Measurements from ENCODE around the gene SHTN1.

The SHTN1 gene

GRCh38 chr10:116912162-116912561, 92.8 kb downstream of the SHTN1 start:
- no peak for DNase-seq

- no peak for DNase-seq
Observed at GRCh38 chr10:116910910-116911309, 94.1 kb downstream of the SHTN1 start.

- no peak for DNase-seq
Observed at GRCh38 chr10:116909307-116909706, 95.7 kb downstream of the SHTN1 start.

- DNase-seq: no peak
Observed at GRCh38 chr10:116907245-116907987, 97.6 kb downstream of the SHTN1 start.

- DNase-seq: no peak
Observed at GRCh38 chr10:116905845-116906210, 99.2 kb downstream of the SHTN1 start.

- DNase-seq: no peak
Observed at GRCh38 chr10:116899626-116900025, 105.4 kb downstream of the SHTN1 start.

- DNase-seq: no peak
Observed at GRCh38 chr10:116893686-116894037, 111.3 kb downstream of the SHTN1 start.

- DNase-seq: no peak
Observed at GRCh38 chr10:116892907-116893685, 111.9 kb downstream of the SHTN1 start.

- DNase-seq: no peak
Observed at GRCh38 chr10:116891208-116891607, 113.8 kb downstream of the SHTN1 start.

- no peak for DNase-seq
Observed at GRCh38 chr10:116889066-116889465, 115.9 kb downstream of the SHTN1 start.

GRCh38 chr10:116888380-116889055, 116.5 kb downstream of the SHTN1 start:
- DNase-seq: no peak

- no peak for DNase-seq
Observed at GRCh38 chr10:116886772-116887171, 118.2 kb downstream of the SHTN1 start.

- no peak for DNase-seq
Observed at GRCh38 chr10:116882639-116883038, 122.3 kb downstream of the SHTN1 start.

- DNase-seq: no peak
Observed at GRCh38 chr10:116880716-116881482, 124.1 kb downstream of the SHTN1 start.

GRCh38 chr10:116879817-116880216, 125.2 kb downstream of the SHTN1 start:
- no peak for DNase-seq

- DNase-seq: no peak
Observed at GRCh38 chr10:116878123-116878522, 126.9 kb downstream of the SHTN1 start.

GRCh38 chr10:116877391-116877790, 127.6 kb downstream of the SHTN1 start:
- no peak for DNase-seq

GRCh38 chr10:116875897-116876296, 129.1 kb downstream of the SHTN1 start:
- no peak for DNase-seq

GRCh38 chr10:116873134-116873533, 131.9 kb downstream of the SHTN1 start:
- no peak for DNase-seq

- DNase-seq: no peak
Observed at GRCh38 chr10:116870949-116871348, 134.0 kb downstream of the SHTN1 start.

GRCh38 chr10:116868722-116869121, 136.3 kb downstream of the SHTN1 start:
- no peak for DNase-seq

GRCh38 chr10:116868198-116868676, 136.8 kb downstream of the SHTN1 start:
- DNase-seq: no peak

Data from activated CD4-positive, alpha-beta T cell treated with anti-CD3 and anti-CD28 coated beads for 4 hours (primary cell).